Endothelial cell of umbilical vein (primary cell): Measurements from ENCODE around the gene FOCAD. TPM values are rescaled to one million over a fixed set of nuclear protein-coding genes. Genes with fewer than 3 reads are reported as not detected.

Source experiments
- BruUV-seq: library from RNA; stranded (reverse); fragments of 400-500 nt; replicated peaks from 2 replicates; lab custom pipeline; 2021; lab: Mats Ljungman, UMichigan
- CTCF ChIA-PET: fragments of 300-600, 350-600 bp; sonication (Branson Sonifier 250); formaldehyde crosslinking; loops from one replicate; lab custom pipeline; 2021; ENCODE audit warnings: antibody characterized with exemption, inconsistent platforms; lab: Charles Lee
- POLR2A ChIA-PET: fragments of 300-600, 350-600 bp; sonication (Branson Sonifier 250); formaldehyde crosslinking; loops from one replicate; lab custom pipeline; 2021; ENCODE audit warnings: antibody characterized with exemption, inconsistent platforms; lab: Charles Lee
- DNase-seq: peaks from one replicate; pipeline ENCODE4 v3.0.0-alpha.2; 2011; ENCODE audit warnings: low read depth, low spot score
- FAIRE-seq: peaks from 2 replicates; lab custom pipeline; 2011; peaks lifted over from hg19 to GRCh38; lab: Jason Lieb, UNC
- H2AFZ ChIP-seq: 2 replicates; pipeline ENCODE4 v1.6.0; 2012; ENCODE audit warnings: low read depth, low read length, control low read depth, inconsistent platforms
- H3K27ac ChIP-seq: 2 replicates; pipeline ENCODE4 v1.5.1; 2011; ENCODE audit warnings: low read depth, mild to moderate bottlenecking, control low read depth, low read length, moderate library complexity; ENCODE audit not compliant: insufficient read depth
- H3K27me3 ChIP-seq, 2 experiments: 2 replicates each; pipeline versions ENCODE4 v1.6.0 to v1.6.1; 2011; ENCODE audit warnings: low read length in 2 of 2, mixed read lengths in 1 of 2; ENCODE audit not compliant: control insufficient read depth in 2 of 2, insufficient read depth in 2 of 2
- H3K36me3 ChIP-seq, 2 experiments: 2 replicates in 1 of 2; 3 replicates in 1 of 2; pipeline ENCODE4 v1.5.1; 2011; ENCODE audit warnings: low read length in 2 of 2, mild to moderate bottlenecking in 1 of 2, moderate library complexity in 1 of 2; ENCODE audit not compliant: control insufficient read depth in 2 of 2, insufficient read depth in 2 of 2; ENCODE audit errors: extremely low read depth in 1 of 2
- H3K4me1 ChIP-seq: 3 replicates; pipeline ENCODE4 v1.5.1; 2011; ENCODE audit warnings: mild to moderate bottlenecking, low read length; ENCODE audit not compliant: control insufficient read depth, insufficient read depth; ENCODE audit errors: extremely low read depth
- H3K4me2 ChIP-seq: 2 replicates; pipeline ENCODE4 v1.6.1; 2011; ENCODE audit warnings: low read length, control low read depth, mixed read lengths; ENCODE audit not compliant: insufficient read depth
- H3K4me3 ChIP-seq, 3 experiments: fragments of 200-600 bp in 1 of 3; sonication (generic), shearing (Covaris generic) in 1 of 3; replicated peaks in 1 of 3; 2 replicates each; pipeline ENCODE4 v1.5.1; 2011 to 2016; ENCODE audit warnings: control low read depth in 3 of 3, low read length in 3 of 3, mild to moderate bottlenecking in 2 of 3, inconsistent platforms in 1 of 3, low read depth in 1 of 3, moderate library complexity in 1 of 3; ENCODE audit not compliant: insufficient read depth in 1 of 3
- H3K79me2 ChIP-seq: 2 replicates; pipeline ENCODE4 v1.6.0; 2012; ENCODE audit warnings: low read length, inconsistent platforms; ENCODE audit not compliant: control insufficient read depth, insufficient read depth
- H3K9ac ChIP-seq: replicated peaks from 2 replicates; pipeline ENCODE3; 2011; ENCODE audit warnings: low read length, control low read depth; ENCODE audit not compliant: insufficient read depth; ENCODE audit errors: extremely low read depth
- H3K9me1 ChIP-seq: replicated peaks from 3 replicates; pipeline ENCODE4 v1.6.0; 2011; ENCODE audit warnings: mild to moderate bottlenecking, low read length; ENCODE audit not compliant: control insufficient read depth, insufficient read depth; ENCODE audit errors: extremely low read depth
- H3K9me3 ChIP-seq: replicated peaks from 2 replicates; pipeline ENCODE4 v1.5.1; 2012; ENCODE audit warnings: low read length, inconsistent platforms; ENCODE audit not compliant: control insufficient read depth, insufficient read depth
- H4K20me1 ChIP-seq: replicated peaks from 2 replicates; pipeline ENCODE3; 2011; ENCODE audit warnings: mild to moderate bottlenecking, low read length; ENCODE audit not compliant: control insufficient read depth, insufficient read depth; ENCODE audit errors: extremely low read depth
- CTCF ChIP-seq, 2 donors: IDR thresholded peaks; 1 replicate in 1 of 2; 2 replicates in 1 of 2; pipeline ENCODE4 v1.5.1; 2011; ENCODE audit warnings: low read length in 2 of 2, mild to moderate bottlenecking in 2 of 2, moderate library complexity in 2 of 2, control low read depth in 1 of 2, inconsistent platforms in 1 of 2, low read depth in 1 of 2; ENCODE audit not compliant: insufficient read depth in 1 of 2; ENCODE audit errors: extremely low read depth in 1 of 2
- EZH2 ChIP-seq: IDR thresholded peaks from 2 replicates; pipeline ENCODE4 v1.6.1; 2012; ENCODE audit warnings: borderline replicate concordance, low read depth, mild to moderate bottlenecking, moderate library complexity, low read length, inconsistent platforms; ENCODE audit not compliant: severe bottlenecking
- FOS ChIP-seq: IDR thresholded peaks from 2 replicates; pipeline ENCODE4 v1.6.1; 2011; ENCODE audit warnings: mild to moderate bottlenecking, low read length, moderate library complexity, borderline replicate concordance; ENCODE audit not compliant: insufficient read depth
- GATA2 ChIP-seq: IDR thresholded peaks from 2 replicates; pipeline ENCODE4 v1.7.0; 2011; ENCODE audit warnings: low read depth, mild to moderate bottlenecking, moderate library complexity, mixed read lengths, low read length; ENCODE audit not compliant: insufficient read length, insufficient read depth
- JUN ChIP-seq: IDR thresholded peaks from 2 replicates; pipeline ENCODE4 v1.6.1; 2011; ENCODE audit warnings: borderline replicate concordance, low read depth; ENCODE audit not compliant: insufficient read length, insufficient read depth
- MAX ChIP-seq: IDR thresholded peaks from 2 replicates; pipeline ENCODE4 v1.6.1; 2011; ENCODE audit not compliant: insufficient read depth, insufficient read length
- MYC ChIP-seq: IDR thresholded peaks from one replicate; pipeline ENCODE4 v1.6.1; 2011; ENCODE audit warnings: mild to moderate bottlenecking, low read depth, low read length
- POLR2A ChIP-seq: IDR thresholded peaks from 2 replicates; pipeline ENCODE4 v1.6.1; 2012; ENCODE audit warnings: low read depth, mild to moderate bottlenecking, control low read depth, low read length
- POLR2AphosphoS5 ChIP-seq: IDR thresholded peaks from 2 replicates; pipeline ENCODE4 v1.6.1; 2012; ENCODE audit warnings: low read depth, mild to moderate bottlenecking, control low read depth, low read length, moderate library complexity; ENCODE audit not compliant: insufficient read depth
- dilution Hi-C: fragments of 300-500 bp; cut with MboI; formaldehyde crosslinking; loops from one replicate; pipeline ENCODE4 v1.15.0; 2019; ENCODE audit warnings: low sequenced_read_pairs; ENCODE audit not compliant: extremely low pct_ligation_motif_present
- intact Hi-C: fragments of 100-400 bp; cut with micrococcal nuclease; formaldehyde crosslinking; loops from one replicate; pipeline ENCODE4 v1.10.0; 2022
- polyA plus RNA-seq, 4 experiments: library from polyadenylated mRNA; depleted of rRNA in 3 of 4; stranded (reverse) in 3 of 4; unstranded in 1 of 4; fragments of >200 nt; gene quantifications; 2 replicates each; pipeline versions ENCODE4 v1.2.1 to v1.2.3, GENCODE V29; 2011 to 2012; ENCODE audit warnings: missing spikeins in 1 of 4
- total RNA-seq: library from RNA; stranded (reverse); gene quantifications from 2 replicates; pipeline ENCODE4 v1.2.3, GENCODE V29; 2021

Gene FOCAD
- total and polyA plus RNA-seq, 2 donors (not counting 3 experiments of a cell fraction or from before 2014, with no cell fraction given): 26.7 to 66.9 TPM

GRCh38 chr9:20906326-20906725, 222.3 kb downstream of the FOCAD start:
- CTCF ChIA-PET: no interaction called here

GRCh38 chr9:20908461-20908860, 224.4 kb downstream of the FOCAD start:
- Histone ChIP-seq H3K4me1 (peaks cover 12% of the 10 kb centered on the region), H3K27ac (no peak overlapping the region), H3K27me3 (no peaks in the 10 kb centered on the region), H3K9ac (no peak overlapping the region), H3K4me3 (no peak overlapping the region), H3K4me2 (no peak overlapping the region), H3K36me3 (no peaks in the 10 kb centered on the region), H3K9me1 (no peaks in the 10 kb centered on the region), H4K20me1 (no peaks in the 10 kb centered on the region), H2AFZ (no peak overlapping the region), H3K79me2 (no peaks in the 10 kb centered on the region), H3K9me3 (no peaks in the 10 kb centered on the region)
- no peak for TF ChIP-seq FOS
- no peak for TF ChIP-seq JUN
- no peak for TF ChIP-seq MAX
- no peak for TF ChIP-seq EZH2
- no peak for TF ChIP-seq POLR2AphosphoS5
- no peak for TF ChIP-seq GATA2
- no peak for TF ChIP-seq MYC
- no peak for TF ChIP-seq CTCF (IDR thresholded peaks at IDR 0.05; ENCODE audit: extremely low read depth in 1 of 2, insufficient read depth in 1 of 2, low read depth in 1 of 2, low read length in 2 of 2)
- TF ChIP-seq POLR2A: no peak
- no TSS peak for BruUV-seq
- intact Hi-C loops (no loop called here), dilution Hi-C loops (no loop called here)
- FAIRE-seq (no peak), DNase-seq (no peak)
- POLR2A ChIA-PET: no interaction called here
- CTCF ChIA-PET: interaction anchor here (0.7 to 1.1 kb wide), 3 partner anchors 12 to 284 kb away, joined by 3 to 5 read pairs (median 4); no protein-coding TSS in a partner anchor

More at GRCh38 chr9:20906326-20906725, 222.3 kb downstream of the FOCAD start:
- POLR2A ChIA-PET: no interaction called here
- Histone ChIP-seq H3K27ac (no peak overlapping the region), H3K9me3 (no peaks in the 10 kb centered on the region), H3K4me1 (peaks cover 18% of the 10 kb centered on the region), H4K20me1 (no peaks in the 10 kb centered on the region), H3K4me3 (no peak overlapping the region), H2AFZ (no peak overlapping the region), H3K36me3 (no peaks in the 10 kb centered on the region), H3K79me2 (no peaks in the 10 kb centered on the region), H3K9ac (no peak overlapping the region), H3K4me2 (no peak overlapping the region), H3K9me1 (no peaks in the 10 kb centered on the region), H3K27me3 (no peaks in the 10 kb centered on the region)
- FAIRE-seq (no peak), DNase-seq (no peak)
- BruUV-seq: no TSS peak
- intact Hi-C loops: no loop called here
- dilution Hi-C loops: no loop called here
- TF ChIP-seq POLR2AphosphoS5 (no peak), EZH2 (no peak), POLR2A (no peak), GATA2 (no peak)
